Anterior cingulate cortex (tissue), 58 donors: ENCODE data around the gene PLCB4.

Experiments used
- DNase-seq, 58 donors: peaks; one replicate each; lab custom pipeline; 2025; lab: John Stamatoyannopoulos, UW

PLCB4 gene

DNA sequence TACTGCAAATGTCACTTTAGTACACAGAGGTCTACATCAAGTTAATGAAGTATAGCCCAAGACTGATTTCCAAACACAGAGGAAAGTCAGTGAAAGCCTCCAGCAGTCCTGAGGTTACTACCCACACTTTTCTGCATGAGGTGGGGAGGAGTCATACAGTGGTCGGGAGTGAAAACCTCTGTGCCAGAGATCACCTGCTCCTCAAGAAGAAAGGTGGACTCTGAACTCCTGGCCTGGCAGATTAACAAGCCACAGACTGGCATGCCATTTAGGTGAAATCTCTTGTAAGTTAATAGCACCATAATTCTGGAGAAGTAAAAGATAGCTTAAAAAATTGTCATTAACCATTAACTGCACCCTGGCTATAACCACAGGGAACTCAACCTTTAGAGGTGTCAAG lies 320.5 kb downstream of the PLCB4 start:
- DNase-seq = no peak

- DNase-seq = no peak
Observed at GRCh38 chr20:9390441-9390840, 321.6 kb downstream of the PLCB4 start.

DNA sequence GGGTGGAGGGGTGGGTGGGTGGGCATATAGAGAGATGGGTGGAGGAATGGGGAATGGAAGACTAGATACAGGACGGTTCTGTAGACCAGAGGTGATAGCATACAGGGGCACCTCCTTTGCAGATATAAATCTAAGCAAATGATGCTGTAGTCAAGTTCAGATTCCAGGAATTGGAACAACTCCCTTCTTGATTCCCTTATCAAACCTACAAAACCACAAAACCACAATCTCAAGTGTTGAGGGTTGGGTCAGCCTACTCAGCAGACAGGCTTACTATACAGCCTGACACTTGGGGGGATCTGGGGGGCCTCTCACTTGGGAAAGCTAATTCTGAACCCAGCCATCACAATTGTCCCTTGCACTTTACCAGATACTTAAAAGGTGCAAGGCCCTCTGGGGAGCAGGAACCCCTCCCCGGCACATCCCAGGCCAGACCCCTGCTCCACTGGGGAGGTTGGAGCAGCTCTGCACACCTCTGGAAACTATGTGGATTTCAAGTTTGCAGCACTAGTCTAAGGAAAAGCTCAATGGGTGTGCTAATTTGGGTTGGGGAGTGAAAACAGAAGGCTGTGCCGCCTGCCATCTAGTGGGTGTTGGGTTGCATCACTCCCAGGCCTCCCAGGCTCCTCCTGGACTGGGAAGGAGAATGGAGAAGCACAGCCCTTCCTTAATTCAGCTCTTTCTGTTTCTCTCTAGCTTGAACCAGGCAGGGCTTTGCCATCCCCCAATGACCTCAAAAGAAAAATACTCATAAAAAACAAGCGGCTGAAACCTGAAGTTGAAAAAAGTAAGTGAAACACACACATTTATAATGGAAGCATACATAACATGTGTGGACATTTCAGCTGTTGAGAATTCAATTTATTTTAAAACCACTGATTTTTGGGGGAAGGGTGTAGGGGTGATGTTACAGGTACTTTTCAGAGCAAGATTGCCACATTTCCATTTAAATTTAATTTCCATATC lies 324.3 kb downstream of the PLCB4 start:
- peak in 53 of 58 donors; percentile 5 to 77 (median 35) for DNase-seq

GRCh38 chr20:9395971-9396370 lies 327.1 kb downstream of the PLCB4 start:
- DNase-seq = no peak

DNA sequence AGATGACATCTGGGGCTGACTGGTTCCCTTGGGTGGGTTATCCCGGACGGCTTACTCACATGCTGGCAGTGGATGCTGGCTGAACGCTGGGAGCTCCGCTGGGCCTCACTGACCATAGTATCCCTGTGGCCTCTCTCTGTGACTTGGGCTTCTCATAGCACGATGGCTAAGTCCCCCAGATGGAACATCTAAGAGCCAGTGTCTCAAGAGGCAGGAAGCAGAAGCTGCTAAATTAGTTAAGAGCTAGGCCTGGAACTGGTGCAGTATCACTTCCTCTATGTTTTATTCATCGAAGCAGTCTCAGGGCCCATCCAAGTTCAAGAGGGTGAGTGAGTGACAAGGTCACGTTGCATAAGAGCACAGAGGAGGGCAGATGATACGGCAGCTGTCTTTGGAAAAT lies 329.0 kb downstream of the PLCB4 start:
- DNase-seq = peak in 11 of 58 donors; percentile 7 to 51 (median 17)

- no peak for DNase-seq
Observed at GRCh38 chr20:9398882-9399281, 330.0 kb downstream of the PLCB4 start.

DNA sequence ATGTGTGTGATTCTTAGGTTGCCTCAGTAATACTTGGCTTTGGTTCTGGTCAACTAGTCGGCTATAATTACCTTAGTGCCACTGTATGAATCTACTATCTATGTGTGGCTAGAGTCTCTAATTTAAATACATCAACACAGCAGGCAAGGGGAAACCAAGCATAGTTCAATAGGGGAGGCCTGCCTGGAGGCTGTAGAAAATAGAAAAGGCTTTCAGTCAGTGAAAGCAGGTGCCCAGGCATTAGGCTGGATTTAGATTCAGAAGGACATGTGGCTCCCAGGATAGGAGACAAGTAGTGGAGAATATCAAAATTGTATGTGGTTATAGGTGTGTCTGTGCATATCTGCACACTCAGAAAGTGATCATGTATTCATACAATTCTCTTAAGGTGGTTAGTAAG lies 330.4 kb downstream of the PLCB4 start:
- DNase-seq = no peak

- no peak for DNase-seq
Observed at GRCh38 chr20:9400171-9401025, 331.5 kb downstream of the PLCB4 start.

DNA sequence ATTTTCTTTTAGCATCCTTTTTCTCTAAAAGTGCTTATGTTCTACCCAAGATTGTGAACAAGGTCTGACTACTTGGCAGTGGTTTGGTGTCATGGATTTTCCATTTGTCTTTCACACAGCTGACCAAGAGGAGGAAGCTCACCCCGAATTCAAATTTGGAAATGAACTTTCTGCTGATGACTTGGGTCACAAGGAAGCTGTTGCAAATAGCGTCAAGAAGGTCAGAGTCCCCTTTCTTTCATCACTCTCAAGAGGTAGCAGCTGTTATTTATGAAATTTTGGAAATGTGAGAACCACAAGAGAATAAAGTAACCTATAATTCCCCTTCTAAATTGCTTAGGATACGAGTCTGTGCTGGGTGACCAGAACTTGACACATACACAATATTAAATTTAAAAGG lies 332.5 kb downstream of the PLCB4 start:
- DNase-seq = no peak

DNA sequence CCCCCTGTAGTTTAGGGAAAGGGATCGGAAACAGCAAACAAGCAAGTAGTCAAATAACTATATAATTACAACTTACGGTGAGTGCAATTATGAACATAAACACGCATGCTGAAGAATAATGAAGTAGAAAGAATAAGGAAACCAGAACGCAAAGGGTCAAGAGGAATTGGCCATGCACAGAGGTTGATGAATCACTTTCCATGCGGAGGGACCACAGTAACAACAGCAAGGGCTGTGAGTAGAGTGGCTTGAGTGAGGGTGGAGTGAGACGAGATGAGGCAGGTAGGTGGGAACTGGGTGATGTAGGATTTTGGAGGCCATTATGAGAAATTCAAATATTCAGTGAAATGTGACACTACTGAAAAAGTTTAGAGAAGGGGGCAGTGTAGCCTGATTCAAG lies 333.3 kb downstream of the PLCB4 start:
- DNase-seq = no peak

GRCh38 chr20:9402546-9402945 lies 333.7 kb downstream of the PLCB4 start:
- DNase-seq = no peak

DNA sequence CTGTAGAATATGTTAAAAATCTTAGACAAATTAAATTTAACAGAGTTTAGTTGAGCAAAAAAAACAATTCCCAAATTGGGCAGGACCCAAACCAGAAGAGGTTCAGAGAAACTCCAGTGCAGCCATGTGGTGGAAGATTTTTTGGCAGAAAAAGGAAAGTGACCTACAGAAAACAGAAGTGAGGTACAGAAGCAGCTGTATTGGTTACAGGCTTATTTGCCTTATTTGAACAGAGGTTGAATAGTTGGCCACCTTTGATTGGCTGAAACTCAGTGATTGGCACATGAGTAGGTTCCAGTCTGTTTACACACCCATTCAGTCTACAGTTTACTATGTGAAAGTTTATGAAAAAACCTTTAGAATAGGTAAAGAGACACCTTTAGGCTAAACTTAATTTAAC lies 334.6 kb downstream of the PLCB4 start:
- DNase-seq = no peak

DNA sequence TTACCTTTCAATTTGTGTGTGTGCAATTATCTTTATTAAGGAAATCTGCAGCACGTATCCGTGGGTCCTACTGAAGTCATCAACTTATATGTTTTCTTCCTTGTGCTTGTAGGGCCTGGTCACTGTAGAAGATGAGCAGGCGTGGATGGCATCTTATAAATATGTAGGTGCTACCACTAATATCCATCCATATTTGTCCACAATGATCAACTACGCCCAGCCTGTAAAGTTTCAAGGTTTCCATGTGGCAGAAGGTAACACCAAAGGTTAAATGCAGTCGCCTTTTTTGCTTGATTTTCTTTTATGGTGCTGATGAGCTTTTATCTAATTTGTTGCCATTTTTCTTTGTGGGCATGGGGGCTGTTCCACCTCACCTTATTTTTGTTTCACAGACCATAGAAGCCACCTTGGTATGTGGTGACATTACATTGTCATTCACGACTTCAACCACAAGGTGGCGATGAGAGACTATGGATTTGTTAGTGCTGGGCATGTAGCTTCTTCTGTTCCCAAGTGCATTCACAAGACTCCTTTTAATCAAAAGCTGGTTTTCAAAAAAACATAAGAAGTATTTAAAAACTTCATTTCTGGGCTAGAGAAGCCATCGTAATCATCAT lies 339.0 kb downstream of the PLCB4 start:
- DNase-seq = peak in 50 of 58 donors; percentile 2 to 78 (median 41)

DNA sequence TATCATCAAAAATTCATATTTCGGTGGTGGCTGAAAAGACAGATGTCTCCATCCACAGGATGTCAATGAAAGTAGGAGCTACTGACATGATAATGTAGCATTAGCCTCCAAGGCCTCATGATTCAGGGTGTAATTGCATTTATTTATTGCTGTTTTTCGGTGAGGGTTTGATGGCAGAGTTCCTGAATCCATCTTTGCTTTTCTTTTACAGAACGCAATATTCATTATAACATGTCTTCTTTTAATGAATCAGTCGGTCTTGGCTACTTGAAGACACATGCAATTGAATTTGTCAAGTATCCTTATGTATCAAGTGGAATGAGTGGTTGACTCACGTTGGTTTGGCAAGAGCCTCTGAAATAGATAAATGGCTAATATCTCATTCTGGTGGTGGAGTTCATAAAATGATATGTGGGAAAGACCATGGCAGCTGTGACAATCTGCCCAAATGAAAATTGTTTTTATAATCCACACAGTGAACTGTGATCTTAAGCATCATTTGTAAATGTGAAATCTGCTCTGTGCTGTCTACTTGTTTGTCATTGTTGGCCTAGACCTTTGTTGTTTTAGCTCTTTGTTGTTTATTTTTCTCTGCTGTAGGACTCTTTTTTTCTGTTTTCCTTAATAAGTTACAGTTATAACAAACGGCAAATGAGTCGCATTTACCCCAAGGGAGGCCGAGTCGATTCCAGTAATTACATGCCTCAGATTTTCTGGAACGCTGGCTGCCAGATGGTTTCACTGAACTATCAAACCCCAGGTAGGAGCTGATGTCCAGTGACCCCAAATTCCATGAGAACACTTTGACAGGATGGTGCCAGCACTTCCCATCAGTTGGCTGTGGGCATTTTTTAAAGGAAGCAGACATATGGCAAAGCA lies 339.8 kb downstream of the PLCB4 start:
- DNase-seq = peak in 1 of 58 donors; percentile 5

GRCh38 chr20:9409352-9409751 lies 340.5 kb downstream of the PLCB4 start:
- DNase-seq = no peak

- no peak for DNase-seq
Observed at GRCh38 chr20:9409981-9410380, 341.1 kb downstream of the PLCB4 start.

DNA sequence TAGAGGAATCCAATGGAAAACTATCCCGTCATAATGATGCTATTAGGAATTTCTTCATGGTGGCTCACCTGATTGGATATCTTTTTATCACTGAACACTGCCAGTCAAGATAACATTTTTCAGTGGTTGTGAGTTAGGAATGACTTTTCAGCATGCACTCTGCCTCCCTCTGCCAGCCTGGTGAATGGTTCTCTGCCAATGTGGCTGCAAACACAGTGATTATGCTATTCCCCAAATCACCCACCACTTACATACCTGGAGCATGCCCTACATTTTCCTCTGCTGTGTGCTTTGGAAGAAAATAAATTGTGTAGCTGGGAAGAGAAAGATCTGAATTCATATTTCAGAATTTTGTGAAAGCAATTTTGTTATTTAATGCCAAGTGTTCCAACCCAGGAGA lies 342.9 kb downstream of the PLCB4 start:
- no peak for DNase-seq

GRCh38 chr20:9412309-9412708 lies 343.4 kb downstream of the PLCB4 start:
- DNase-seq = no peak

GRCh38 chr20:9413001-9413400 lies 344.1 kb downstream of the PLCB4 start:
- DNase-seq = no peak

GRCh38 chr20:9415426-9415825 lies 346.5 kb downstream of the PLCB4 start:
- DNase-seq = no peak
